NCI-H446 (cell line): Measurements from ENCODE around the gene UBR2.
A peak's percentile ranks its signal among the peaks of the same experiment; 100 is the strongest.
"Not testable (repeated sequence)": the region's sequence is repeated elsewhere in the genome, so short reads cannot be mapped to it uniquely, and the experiment has no call there.

ENCODE experiments used
- DNase-seq, 2 experiments: peaks; one replicate each; lab custom pipeline; 2025; lab: John Stamatoyannopoulos, UW

Gene UBR2

DNA sequence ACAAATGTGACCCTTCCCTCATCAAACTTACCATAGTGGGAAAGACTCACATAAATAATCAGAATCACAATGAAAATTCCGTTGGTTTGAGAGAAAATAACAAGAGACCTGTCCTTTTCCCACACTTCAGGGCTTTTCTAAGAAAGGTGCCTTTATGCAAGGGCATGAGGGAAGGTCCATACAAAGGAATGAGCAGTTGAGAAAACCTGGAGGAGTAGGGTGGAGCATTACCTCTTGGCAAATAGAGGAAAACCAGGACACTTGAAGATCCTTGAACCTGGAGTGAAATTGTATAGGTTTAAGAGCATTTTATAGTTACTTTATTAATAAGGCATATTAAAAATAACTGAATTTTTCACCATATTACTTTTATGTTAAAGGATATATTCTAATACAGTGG lies 54.3 kb downstream of the UBR2 start:
- DNase-seq: no peak

GRCh38 chr6:42618686-42619085 lies 54.9 kb downstream of the UBR2 start:
- no peak for DNase-seq

GRCh38 chr6:42619963-42620362 lies 56.1 kb downstream of the UBR2 start:
- DNase-seq: no peak

GRCh38 chr6:42624601-42625000 lies 60.8 kb downstream of the UBR2 start:
- no peak for DNase-seq

DNA sequence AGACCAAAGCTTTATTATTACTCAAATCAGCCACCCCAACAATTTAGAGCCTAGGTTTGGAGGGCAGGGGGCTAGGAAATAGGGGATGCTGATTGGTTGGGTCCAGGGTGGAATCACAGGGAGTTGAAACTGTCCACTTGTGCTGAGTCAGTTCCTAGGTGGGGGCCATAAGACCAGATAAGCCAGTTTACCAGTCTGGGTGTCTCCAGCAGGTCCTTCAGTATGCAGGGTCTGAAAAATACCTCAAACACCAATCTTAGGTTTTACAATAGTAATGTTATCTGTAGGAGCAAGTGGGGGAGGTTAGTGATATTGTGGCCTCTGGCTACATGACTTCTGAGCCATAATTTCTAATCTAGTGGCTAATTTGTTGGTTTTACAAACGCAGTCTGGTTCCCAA lies 63.2 kb downstream of the UBR2 start:
- no peak for DNase-seq

DNA sequence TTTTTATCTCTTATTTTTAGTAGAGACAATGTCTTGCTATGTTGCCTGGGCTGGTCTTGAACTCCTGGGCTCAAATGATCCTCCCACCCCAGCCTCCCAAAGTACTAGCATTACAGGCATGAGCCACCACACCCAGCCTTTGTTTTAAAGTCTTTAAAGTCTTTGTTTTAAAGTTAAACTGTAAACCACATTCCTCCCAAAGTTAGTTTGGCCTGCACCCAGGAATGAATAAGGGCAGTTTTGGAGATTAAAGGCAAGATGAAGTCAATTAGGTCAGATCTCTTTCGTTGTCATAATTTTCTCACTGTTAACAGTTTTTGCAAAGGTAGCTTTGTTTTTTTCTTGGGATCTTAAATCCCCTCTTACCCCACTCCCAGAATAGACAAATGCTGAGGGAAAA lies 63.8 kb downstream of the UBR2 start:
- no peak for DNase-seq

GRCh38 chr6:42628604-42629003 lies 64.8 kb downstream of the UBR2 start:
- DNase-seq: no peak

GRCh38 chr6:42629845-42630244 lies 66.0 kb downstream of the UBR2 start:
- DNase-seq: no peak

DNA sequence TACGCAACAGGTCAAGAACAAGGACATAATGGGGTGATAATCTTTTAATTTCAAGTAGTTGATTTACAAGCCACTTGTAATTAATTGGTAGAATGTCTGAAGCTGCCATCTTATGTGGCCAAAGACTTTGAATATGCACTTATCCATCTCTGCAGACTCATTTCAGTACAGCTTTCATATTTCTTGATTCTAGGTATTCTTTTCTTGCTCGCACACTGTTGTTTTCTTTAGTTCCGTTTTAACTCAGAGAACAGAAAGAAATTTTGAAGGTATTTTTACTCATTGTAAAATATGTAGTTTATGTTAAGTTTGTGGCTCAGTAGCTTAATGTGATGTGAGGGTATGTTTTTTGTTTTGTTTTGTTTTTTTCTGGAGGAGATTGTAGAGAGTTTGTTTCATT lies 73.9 kb downstream of the UBR2 start:
- DNase-seq: no peak

- no peak for DNase-seq
Measured at GRCh38 chr6:42642794-42643193, 79.0 kb downstream of the UBR2 start.

GRCh38 chr6:42644211-42644610 lies 80.4 kb downstream of the UBR2 start:
- no peak for DNase-seq

DNA sequence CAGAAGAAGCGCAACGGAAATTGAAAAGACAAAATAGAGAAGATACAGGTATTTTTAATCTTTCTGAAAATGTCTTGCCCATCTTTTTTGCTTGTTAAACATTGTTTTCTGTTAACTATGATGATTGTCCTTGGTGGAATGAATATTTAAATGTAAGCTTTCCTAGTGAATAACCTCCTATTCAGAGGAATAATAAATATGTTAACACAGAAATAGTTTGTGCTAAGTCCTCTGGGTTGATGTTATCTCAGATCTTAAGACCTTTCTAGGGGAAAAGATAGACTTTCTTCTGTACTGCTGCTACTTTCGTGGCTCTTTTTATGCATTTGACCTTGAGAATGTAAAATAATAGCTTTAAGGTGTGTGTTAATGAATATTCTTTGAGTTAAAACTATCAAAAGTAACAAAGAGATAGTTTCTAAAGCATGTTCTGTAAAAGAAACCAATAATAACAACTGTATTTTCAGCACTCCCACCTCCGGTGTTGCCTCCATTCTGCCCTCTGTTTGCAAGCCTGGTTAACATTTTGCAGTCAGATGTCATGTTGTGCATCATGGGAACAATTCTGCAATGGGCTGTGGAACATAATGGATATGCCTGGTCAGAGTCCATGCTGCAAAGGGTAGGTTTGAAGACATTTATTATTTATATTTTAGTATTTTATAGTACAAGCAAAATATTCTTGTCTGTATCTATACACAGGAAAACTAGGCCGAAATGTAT lies 88.4 kb downstream of the UBR2 start:
- no peak for DNase-seq

GRCh38 chr6:42653851-42654250 lies 90.0 kb downstream of the UBR2 start:
- no peak for DNase-seq

- DNase-seq: no peak
Measured at GRCh38 chr6:42659806-42660205, 96.0 kb downstream of the UBR2 start.

DNA sequence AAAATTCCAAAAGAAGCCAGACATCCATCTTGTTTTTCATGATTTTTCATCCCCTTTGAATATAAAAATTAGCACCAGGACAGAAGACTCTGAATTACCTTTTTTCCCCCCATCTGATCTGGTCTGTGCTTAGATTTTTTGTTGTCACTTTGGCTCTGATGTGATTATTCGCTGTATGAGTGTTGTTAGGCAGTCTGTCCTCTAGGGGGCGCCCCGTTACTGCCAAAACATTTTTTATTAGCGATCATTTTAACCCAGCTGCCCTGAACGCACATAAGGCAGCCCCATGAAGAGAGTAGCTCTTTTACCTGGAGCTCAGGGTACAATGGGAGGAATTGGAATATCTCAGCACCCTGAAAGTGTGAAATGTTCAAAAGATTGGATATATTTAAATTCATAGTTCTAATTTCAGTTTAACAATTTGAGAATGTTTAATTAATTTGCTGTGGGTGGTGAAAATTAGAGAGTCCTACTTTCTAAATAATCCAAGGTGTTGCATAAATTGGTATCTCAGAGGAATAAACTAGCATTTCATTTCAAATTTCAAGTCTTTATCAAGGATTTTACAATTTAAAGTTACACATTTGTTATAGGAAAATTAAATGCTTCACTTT lies 97.8 kb downstream of the UBR2 start:
- peak; percentile 73 to 78 for DNase-seq

- no peak for DNase-seq
Measured at GRCh38 chr6:42664718-42665117, 100.9 kb downstream of the UBR2 start.

DNA sequence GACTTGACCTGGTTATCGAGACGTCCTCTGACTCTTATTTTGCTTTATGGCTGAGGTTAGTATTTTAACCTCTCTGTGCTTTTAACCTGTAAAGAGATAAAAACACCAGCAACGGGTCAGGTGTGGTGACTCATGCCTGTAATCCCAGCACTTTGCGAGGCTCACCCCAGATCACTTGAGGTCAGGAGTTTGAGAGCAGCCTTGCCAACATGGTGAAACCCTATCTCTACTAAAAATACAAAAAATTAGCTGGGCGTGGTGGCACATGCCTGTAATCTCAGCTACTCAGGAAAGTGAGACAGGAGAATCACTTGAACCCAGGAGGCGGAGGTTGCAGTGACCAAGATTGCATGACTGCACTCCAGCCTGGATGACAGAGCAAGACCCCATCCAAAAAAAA lies 110.5 kb downstream of the UBR2 start:
- DNase-seq: not testable (repeated sequence)

- no peak for DNase-seq
Measured at GRCh38 chr6:42674780-42675179, 111.0 kb downstream of the UBR2 start.

DNA sequence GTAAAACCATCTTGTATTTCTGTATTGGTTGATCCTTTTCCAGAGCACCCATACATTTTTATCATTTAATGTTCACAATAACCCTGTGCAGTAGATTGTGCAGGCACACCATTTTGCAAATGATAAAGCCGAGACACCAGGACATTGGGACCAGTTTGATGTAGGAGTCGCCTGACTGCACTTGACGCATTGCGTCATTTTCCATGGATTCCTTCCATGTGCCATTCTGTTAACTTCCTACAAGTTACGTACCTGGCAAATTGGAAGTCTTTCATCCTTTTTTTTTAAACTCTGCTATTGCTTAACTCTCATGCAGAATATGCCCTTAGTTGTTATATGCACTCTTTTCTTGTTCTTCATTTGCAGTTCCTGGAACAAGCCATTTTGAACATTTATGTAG lies 115.5 kb downstream of the UBR2 start:
- no peak for DNase-seq

- no peak for DNase-seq
Measured at GRCh38 chr6:42688281-42688680, 124.5 kb downstream of the UBR2 start.

GRCh38 chr6:42689371-42689770 lies 125.5 kb downstream of the UBR2 start:
- no peak for DNase-seq

DNA sequence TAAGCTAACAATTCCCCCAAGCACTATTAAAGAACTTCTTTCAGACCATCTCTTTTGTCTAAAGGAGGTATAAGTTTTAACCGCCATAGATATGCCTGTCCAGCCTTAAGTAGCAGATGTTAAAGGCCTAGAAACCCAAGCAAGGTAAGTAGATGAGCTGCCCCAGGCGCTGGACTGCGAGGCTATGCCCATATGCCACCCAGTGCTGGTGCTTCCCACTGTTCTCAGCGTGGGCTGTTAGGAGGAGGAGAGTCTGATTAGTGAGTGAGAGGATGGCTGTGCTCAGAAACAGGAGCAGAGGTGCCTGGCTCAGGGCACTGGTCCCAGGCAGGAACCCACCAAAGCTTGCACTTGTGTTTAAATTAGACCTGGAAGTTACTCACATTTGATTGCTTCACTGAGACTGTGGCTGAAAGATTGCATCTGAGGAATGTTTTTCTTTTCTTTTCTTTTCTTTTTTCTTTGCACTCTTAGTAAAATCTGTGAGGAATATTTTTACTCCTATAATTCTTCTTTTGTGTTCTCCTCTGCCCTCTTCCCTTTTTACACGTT lies 126.4 kb downstream of the UBR2 start:
- DNase-seq: no peak

GRCh38 chr6:42690872-42691271 lies 127.0 kb downstream of the UBR2 start:
- no peak for DNase-seq
